NK-92 treated with Interleukin-12 subunit alpha and Interleukin-12 subunit beta, amount 100 ng/mL, for 24 hours (cell line): ENCODE results near the gene INSRR.

Experiments
- DNase-seq: peaks from one replicate; lab custom pipeline; 2025; lab: John Stamatoyannopoulos, UW

INSRR gene

DNA sequence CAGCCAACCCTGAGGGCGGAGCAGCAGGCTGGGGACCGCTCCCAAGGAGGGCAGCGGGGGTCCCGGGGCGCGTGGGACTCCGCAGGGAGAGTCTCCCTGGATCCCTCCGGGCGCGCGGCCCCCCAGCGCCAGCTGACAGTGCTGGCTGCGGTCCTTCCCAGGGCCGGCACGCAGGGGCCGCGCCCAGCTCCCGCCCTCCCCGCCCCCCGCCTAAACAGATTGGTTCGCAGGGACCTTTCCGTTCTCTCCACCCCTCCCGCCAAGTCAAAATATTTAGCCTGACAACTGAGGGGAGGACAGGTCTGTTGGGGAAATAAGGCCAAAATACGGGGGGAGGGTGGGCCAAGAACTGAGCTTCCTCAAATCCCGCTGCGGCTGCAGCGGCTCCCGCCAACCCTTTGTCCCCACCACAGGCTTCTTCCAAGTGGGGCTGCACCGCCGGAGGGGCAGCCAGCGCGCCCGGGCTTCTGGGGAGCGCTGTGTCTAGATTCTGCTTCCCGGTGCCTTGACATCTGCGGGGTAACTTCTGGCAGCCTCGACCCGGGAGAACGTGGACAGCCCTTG, at the start of gene INSRR:
TSS of gene INSRR (minus strand) at position 159 of the 564 bp plus-strand sequence. CDS start 496 bp downstream, outside the sequence.
- no peak for DNase-seq

- no peak for DNase-seq
Measured at GRCh38 chr1:156908541-156908940, 49.6 kb upstream of the INSRR start.

DNA sequence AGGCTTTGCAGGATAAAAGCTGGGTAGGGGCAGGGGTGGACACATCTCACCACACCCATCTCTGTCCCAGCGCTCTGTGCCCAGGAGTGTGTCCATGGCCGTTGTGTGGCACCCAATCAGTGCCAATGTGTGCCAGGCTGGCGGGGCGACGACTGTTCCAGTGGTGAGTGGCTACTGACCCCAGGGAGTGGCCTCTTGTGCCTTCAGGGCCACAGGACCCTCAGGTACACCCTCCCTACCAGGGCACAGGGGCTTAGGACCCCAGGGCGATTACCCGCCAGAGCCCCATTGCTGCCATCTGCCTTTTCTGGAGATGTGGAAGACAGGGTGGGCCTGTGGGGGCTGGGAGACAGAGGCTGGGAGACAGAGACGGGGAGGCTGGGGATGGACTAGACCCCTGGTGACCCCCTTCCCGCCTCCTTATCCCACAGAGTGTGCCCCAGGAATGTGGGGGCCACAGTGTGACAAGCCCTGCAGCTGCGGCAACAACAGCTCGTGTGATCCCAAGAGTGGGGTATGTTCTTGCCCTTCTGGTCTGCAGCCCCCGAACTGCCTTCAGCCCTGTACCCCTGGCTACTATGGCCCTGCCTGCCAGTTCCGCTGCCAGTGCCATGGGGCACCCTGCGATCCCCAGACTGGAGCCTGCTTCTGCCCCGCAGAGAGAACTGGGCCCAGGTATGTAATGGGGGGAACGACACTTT, 47.4 kb upstream of the INSRR start:
- no peak for DNase-seq

GRCh38 chr1:156905651-156906050, 46.7 kb upstream of the INSRR start:
- DNase-seq = no peak

DNA sequence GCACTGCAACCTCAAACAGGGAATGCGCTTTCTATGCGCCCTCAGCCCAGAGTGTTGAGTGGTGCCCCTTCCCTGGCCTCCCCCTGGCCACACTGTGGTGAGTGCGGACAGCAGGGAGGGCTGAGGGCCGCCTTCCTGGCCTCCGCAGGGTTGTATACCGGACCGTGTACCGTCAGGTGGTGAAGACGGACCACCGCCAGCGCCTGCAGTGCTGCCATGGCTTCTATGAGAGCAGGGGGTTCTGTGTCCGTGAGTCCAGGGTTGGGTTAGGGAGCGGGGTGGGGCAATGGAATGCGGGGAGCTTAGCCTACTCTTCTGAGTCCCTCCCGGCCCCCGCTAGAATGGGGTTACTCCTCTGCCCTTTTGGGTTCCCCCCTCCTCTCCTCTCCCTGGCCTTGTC, 46.3 kb upstream of the INSRR start:
- no peak for DNase-seq

- no peak for DNase-seq
Measured at GRCh38 chr1:156904187-156904959, 45.5 kb upstream of the INSRR start.

DNA sequence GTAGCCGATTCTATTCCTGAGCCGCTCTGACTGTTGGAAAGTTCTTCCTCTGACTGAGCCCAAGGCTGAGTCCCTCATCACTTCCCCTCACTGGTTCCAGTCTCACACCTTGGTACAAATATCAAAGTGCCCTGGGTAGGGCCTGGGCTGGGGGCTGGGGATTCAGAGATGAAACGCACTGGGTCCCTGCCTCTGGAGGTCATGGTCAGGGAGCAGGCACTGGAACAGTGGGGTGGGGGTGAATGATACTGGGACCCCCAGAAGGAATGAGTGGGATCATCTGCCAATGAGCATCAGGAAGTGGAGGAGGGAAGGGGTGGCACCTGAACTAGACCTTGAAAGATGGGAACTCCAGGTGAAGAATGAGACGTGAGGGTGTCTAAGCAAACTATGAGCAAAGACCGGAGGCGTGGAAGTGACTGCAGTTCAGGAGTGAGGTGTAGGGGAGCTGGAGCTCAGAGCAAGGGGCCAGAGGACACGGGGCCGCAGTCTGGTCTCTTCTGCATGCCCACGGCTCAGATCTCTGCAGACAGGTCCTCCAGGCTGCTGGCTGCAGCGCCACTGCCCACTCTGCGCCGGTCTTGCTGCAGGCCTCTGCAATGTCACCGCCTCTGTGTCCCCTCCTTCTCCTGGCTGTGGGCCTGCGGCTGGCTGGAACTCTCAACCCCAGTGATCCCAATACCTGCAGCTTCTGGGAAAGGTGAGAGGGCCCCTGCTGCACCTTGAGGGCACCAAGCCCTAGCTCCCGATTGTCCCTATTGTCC, 44.6 kb upstream of the INSRR start:
- no peak for DNase-seq

DNA sequence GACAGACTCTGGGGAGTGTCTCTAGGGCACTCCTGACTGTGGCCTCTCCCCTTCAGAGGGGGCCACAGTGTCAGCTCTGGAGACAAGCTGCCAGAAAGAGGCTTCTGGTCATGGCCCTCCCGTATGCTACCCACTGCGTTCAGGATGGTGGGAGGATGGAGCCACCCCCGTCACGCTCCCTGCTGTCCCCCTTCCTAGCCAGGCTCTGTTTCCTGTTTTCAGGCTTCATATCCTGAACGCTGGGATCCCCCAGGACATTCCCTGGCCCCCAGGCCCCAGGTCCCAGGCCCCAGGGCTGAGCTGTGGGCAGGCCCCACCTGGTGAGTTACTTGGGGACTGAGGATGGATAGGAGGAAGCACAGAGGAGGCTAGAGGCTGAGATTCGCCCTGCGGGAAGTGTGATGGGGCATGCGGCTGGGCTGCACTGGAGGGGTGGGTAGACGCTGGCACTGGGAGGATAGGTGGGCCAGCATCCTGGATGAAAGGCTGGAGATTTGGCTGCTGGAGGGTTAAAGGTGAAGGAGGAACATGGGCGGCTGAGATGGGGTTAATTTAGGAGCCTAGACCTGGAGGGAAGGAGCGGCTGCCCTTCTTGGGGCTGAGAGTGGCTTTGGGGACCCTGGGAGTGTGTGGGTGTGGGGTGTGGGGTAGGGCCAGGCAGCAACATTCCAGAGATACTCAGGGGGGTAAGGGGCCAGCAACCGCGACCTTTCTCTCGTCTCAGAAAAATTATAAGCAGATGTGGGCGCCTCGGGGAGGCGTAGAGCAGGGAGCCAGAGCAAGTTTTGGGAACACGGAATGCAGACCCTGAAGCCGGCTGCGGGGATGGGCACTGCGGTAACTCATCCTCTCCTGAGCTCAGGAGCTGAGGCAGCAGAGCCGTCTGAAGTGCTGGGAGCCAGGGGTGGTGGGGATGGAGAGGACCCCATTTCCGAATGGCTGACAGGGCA, 43.3 kb upstream of the INSRR start:
- DNase-seq = no peak

DNA sequence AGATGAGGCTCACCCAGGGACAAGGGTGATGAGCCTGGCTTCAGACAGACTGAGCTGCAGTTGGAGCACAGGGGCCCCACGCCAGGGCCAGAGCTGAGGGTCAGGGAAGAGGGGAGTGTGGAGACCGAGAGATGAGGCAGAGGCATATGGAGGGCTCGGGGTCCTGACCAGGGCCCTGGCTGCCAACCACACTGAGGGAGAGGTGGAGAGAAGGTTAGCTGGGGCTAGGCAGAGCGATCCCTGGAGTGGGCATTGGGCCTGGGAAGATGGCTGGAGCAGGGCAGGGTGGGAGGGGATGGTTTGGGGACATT, 42.6 kb upstream of the INSRR start:
- no peak for DNase-seq

- DNase-seq = no peak
Measured at GRCh38 chr1:156900896-156901589, 42.1 kb upstream of the INSRR start.

DNA sequence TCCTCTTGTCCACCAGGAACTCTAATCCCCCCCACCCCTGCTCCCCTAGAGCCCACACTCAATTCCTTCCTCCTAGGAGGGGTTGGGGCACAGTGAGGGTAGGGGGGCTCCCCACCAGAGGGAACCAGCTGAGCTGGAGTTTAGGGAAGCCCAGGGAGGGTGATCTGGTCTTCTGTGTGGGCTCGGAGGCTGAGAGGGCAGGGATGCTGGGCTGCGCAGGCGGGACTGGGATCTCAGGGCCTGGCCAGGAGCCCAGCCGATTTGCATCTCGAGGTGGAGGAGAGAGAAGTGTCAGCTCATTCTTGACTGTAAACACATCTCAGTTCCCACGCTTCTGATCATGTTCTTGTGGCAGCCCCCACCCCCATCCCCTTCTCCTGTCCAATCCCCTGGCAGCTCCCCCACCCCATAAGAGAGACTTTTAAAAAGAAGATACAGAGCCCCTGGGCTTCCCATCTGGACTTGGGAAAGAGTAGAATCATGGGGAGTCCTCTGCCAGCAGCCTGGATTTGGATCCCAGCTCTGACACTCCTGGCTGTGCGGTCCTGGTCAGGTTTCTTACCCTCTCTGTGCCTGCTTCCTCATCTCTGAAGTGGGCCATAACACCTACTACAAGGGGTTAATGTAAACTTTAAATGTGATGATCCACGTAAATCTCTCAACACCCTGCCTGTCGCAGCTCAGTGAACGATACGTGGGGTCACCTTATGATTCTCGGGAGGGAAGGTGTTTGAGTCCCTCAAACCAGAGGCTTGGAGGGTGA, 41.2 kb upstream of the INSRR start:
- DNase-seq = no peak

DNA sequence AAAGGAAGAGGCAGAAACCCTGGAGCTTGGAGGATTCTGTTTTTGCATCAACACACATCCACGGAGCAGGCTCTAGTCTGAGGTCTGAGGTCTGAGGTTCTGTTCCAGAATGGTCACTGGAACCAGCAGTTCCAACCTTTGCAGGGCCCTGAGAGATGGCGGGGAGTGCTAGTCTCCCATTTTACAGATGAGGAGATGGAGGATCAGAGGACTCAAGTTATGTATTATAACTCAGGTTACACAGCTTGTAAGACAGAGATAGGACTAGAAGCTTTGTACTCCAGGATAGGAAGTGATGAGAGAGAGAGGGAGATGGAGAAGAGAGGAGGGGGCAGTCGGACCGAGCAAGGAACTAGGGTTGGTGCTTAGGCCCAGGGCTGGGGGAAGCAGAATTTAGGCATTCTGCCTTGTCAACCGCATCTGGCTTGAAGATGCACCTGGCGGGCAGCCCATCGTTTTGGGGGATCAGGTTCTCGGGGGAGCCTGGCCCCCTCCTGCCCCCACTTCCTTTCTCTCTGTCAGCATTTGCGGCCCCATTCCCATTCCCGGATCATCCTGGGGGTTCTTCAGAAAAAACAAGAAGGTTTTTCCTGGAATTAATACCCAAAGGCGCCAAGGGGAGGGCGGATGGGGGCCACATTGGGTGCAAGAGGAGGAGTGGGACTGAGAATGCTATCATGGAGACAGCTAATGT, 40.2 kb upstream of the INSRR start:
- no peak for DNase-seq

DNA sequence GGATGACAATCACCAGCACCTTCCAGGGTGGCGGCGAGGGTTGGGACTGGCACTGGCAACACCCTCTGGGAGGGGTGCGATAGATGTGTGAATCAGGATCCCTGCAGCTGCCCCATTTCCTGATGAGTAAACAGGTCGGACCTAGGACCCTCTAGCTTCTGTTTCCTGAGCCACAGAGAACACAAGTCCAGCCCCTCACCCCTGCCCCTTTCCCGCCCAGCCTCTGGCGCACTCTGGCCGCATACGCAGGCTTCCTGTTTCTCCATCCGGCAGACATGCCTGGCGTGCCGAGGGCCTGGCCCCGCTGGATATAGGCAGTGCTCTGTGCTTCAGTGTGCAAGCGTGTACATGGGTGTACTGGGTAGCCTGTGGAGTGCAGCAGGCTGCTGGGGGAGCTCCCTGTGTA, 39.2 kb upstream of the INSRR start:
- DNase-seq = no peak

- DNase-seq = no peak
Measured at GRCh38 chr1:156897078-156897825, 38.3 kb upstream of the INSRR start.

DNA sequence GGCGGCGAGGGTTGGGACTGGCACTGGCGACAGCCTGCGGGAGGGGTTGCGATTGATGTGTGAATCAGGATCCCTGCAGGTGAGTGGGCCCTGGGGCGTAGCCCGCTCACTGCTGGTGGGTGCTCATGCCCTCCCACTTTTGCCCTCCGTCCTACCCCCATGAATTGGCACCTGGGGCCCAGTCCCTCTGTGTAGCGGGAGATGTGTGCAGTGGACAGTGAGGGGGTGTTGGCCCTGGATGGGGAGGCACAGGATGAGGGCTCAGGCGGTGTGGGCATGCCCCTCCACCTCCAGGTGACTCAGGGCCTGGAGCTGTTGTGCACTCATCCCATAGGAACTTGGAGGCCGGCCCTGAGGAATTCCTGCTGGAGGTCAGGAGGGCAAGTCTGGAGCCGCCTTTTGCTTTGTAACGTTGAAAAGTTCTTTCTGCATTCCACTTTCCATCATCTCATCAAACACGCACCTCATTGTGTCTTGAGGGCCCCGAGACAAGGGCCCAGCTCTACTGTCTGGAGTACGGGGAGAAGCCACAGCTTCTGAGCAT, 37.6 kb upstream of the INSRR start:
- DNase-seq = no peak

DNA sequence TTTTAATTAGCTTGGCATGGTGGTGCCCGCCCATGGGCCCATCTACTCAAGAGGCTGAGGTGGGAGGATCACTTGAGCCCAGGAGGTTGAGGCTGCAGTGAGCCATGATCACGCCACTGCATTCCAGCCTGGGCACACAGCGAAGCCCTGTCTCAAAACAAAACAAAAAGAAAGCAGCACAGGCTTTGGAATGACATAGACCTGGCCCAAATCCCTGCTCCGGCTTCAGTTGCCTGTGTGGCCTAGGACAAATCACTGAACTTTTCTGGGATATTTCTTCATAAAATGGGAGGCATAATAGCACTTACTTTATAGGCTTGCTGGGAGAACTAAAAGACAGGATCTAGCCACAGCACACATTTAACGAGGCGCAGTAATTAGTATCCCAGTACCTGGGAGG, 37.0 kb upstream of the INSRR start:
- DNase-seq = no peak

DNA sequence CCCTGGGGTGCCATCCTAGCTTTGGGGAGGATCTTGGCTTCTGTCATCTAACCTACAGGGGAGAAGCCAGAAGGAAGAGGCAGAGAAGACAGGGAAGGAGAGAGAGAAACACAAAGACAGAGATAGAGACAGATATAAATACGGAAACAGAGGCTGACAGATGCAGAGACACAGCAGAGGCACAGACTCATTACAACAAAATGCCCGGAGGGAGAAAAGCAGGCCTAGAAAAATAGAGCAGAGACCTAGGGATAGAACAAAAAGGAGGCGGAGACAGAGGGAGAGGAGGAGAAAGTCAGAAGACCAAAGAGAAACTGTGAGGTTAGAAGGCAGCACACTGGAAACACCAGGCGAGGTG, 36.5 kb upstream of the INSRR start:
- DNase-seq = no peak

DNA sequence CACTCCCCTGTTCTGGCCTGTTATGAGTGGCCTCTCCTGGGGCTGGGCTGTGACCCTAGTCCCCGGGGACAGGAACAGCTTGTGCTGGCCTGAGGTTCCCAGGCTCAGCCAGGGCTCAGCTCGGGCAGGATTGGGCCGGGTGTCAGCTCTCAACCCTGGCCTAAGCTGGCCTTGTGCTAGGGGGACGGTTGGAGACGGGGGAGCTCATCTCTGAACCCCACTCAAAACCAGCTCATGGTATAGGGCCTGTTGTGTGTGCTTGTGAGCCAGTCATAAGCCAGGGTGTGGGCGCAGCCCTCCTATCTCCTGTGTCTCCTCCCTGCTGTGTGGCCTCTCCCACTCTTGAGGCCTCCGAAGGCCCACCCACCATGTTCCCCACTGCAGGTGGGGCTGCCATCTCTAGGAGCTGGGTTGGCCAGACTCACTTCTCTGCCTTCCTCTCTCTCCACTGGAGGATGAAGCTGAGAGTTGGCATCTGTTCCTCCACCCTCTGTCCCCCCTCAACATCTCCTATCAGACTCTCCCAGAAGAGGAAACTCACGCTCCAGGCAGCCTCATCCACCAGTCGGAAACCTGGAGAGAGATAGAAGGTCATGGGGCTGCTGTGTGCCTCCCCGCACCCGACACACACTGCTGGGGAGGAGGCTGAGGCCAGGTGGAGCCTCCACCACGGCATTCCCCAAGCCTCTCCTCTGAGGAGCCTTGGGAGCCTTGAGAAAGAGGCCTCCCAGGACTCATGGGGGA, 36.0 kb upstream of the INSRR start:
- DNase-seq = no peak
